Measurements from ENCODE around the gene GALNT13.
"Not testable (repeated sequence)": the region's sequence is repeated elsewhere in the genome, so short reads cannot be mapped to it uniquely, and the experiment has no call there.

The GALNT13 gene

DNA sequence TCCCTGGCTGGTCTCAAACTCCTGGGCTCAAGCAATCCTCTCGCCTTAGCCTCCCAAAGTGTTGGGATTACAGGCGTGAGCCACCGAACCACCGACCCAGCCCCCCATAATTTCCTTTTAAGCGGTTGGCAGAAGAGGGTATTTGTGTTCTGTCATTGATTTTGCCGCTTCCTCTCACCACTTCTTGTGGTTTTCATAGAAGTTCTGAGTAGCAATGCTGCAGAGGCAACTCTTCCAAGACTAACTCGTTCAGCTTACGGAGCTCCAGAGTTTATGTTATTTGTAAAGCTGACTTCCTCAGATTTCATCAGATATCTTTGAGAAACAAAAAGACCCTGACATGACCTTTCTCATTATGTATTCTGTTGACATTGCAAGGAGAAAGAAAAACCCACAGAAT, 565.4 kb downstream of the GALNT13 start:
- DNase-seq = no peak

DNA sequence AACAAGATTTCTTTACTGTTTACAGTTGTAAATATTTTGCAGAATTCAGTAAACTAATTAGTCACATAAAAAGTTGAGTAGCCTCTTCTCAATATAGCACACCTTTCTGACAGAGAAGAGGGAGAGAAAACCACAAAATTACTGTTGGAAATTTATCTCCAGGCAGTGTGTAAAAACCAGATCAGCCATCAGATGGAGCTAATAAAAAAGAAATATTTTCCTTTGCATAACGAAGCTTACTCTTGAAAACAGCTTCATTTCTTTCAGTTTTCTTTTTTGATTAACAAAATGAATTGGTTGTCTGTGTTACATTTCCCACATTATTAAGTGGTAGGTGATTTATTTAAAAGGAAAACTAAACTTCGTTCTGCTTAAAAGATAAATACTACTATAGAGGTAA, 567.4 kb downstream of the GALNT13 start:
- peak; percentile 12 for DNase-seq

DNA sequence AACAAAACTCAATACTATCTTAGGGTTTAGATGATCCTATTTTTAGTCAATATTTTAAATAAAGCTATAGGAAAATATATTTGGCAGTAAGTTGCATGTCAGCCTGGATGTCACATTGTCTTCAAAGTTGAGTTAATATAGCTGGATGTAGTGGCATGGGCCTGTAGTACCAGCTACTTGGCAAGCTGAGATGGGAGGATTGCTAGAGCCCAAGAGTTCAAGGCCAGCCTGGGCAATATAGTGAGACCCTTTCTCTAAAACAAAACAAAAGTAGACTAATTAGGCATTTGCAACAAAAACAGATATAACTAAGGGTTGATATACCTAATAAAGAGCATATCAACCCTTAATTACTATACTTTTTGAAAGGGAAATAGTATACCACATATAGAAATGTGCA, 572.2 kb downstream of the GALNT13 start:
- DNase-seq = no peak

DNA sequence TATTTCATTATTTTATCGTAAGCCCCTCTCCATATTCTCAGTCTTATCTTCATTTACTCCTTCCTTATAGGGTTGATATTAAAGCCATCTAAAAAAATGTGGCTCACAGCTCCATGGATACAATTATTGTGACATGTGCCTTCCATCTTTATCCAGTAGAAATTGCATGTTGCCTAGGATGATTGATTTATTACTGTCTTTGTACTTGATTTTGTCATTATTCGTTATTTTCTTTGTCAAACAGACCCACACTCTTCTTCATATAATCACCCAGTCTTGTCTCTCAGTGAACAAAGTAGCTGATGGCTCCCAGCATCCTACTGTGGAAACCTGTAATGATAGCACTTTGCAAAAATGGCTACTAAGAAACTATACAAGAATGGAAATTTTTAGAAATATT, 574.6 kb downstream of the GALNT13 start:
- DNase-seq = no peak

DNA sequence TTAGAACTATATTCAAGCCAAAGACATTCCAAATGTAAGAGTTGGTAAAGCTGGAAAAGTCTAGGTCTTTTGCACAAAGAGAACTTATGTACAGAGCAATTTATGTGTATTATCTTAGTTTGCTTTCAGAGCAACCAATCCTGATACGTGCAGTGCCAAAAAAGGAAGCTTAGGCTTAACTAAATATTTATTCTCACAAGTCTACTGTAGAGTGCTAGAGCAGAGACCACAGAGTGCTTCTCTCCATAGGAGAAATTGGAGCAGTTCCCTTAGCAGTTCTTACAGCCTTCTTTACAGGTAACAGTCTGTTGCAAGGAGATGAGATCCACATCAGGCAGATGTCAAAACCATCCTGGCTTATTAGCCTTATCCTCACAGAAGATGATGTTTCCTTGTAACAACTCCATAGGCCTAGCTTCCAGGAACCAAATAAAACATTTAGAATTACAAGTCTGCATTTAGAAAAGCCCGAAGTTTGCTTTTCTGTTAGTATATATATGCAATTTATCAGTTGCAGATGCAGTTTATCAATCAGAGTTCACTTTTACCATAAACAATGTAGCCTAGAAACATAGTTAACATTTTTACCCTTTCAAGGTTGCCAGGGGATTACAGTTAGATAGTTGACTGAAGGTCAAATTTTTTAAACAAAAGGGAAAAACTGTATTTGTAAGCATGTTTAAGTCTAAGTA, 576.2 kb downstream of the GALNT13 start:
- no peak for DNase-seq

DNA sequence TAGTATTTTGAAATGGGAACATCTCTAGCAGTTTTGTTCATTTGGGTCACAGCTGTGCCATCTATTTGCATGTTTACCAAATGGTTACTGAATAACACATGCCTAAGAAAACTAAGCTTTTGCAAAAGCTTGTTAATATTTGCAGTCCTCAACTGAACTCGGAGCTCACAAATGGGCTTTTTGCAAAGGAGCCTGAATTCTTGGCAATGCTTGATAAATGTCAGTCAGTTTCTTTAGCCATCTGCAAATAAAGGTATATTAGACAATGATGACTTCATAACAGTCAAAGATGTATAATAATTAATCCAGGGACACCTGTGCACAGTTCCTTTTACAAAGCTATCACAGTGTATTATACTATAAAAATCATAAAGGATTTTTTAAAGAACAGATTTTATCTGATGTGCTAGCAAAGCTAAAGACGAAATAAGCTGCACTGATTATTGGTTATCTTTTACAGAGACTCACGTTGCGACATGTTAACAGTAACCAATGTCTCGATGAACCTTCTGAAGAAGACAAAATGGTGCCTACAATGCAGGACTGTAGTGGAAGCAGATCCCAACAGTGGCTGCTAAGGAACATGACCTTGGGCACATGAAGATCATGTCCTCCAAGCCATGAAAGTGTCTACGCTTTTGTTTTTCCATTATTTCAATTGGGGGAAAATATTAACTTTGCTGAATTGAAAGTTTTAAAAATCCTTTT, 578.4 kb downstream of the GALNT13 start:
- no peak for DNase-seq

DNA sequence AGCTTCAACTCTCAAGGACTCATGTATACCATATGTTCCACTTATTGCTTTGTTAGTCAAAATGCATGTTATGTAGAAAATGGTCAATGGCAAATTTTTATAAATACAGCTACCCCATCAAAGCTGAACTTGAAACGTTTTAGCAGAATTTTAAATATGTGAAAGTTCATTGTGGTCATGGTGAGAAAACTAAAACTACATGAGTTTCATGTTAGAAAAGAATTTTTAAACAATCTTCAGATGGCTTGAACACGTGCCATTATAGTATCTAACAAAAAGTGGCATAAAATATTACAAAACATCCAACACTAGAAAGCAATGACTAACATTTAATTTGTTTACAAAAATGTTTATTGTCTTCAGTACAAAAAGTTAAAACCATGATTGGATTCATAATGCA, 580.7 kb downstream of the GALNT13 start:
- no peak for DNase-seq

DNA sequence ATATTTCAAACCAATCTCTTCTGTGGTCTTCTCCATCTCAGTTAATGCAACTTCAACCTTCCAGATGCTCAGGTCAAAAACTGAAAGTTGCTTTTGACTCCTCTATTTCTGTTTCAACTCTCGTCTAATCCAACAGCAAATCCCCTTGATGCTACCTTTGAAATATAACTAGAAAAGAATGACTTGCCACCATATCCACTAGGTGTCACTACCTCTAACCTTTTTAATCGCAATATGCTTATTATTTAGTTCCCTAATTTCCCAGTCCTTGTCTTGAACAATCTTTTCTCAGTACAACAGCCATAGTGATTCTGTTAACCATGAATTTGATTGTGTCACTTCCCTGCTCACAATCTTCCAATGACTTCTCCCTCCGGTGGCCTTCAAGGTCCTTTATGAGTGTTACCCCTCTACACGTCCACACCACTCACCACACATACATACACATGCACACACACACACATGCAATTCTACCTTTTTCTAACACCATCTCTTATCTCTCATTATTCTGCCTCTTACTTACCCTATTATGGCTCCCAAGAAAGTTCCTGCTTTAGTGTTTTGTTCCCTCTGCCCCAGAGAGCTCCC, 581.3 kb downstream of the GALNT13 start:
- peak; percentile 41 for DNase-seq

DNA sequence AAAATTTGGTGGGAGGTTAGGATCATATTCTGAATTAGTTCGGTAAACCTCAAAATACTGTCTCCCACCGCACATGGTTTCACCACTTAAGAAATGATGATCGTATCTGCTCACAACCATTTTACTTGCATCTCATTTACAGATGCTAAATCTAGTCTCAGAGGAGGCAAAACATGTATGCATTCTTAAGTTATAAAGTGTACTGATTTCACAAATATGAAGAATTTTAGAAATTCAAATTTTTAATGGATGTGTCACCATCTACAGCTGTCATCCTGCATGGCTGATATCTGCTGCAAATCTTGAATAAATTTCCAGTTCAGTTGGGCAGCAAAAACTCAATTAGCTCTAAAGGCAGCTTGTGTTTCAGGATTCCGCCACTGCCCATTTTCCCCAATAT, 583.4 kb downstream of the GALNT13 start:
- no peak for DNase-seq

DNA sequence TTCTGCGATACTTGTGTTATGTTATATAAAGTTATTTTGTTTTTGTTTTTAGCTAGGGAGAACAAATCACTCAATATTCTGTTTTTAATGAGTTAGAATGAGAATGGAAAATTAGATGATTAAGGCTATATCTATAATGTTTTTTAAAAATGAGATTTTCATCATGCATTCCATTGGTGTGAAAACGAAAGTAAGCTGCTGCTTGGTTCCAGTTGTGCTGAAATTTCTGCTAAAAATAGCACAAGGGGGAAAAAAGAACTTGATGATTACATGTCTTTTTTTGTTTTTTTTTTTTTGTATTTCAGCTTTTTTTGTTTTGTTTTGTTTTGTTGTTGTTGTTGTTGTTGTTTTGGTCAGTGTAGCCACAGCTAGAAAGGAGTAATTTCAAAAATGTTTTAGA, 584.1 kb downstream of the GALNT13 start:
- DNase-seq = no peak

DNA sequence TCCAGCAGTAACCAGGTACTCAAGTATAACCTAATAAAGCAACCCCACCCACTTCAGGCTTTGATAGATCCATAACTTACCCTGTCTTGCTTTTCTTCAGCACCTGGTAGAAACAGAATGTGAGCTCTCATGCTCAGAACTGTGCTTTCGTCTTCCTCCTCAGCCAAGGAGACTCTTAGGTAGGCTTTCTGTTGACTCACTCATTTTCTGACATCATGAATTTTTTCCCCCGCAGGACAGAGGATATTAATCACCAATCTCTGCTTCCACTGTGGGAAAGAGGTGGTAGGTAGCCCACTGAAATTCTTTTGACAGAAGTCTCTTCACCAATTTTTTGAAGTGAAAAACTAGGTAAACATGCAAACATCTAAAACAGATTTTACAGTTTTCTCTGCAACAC, 585.6 kb downstream of the GALNT13 start:
- no peak for DNase-seq

DNA sequence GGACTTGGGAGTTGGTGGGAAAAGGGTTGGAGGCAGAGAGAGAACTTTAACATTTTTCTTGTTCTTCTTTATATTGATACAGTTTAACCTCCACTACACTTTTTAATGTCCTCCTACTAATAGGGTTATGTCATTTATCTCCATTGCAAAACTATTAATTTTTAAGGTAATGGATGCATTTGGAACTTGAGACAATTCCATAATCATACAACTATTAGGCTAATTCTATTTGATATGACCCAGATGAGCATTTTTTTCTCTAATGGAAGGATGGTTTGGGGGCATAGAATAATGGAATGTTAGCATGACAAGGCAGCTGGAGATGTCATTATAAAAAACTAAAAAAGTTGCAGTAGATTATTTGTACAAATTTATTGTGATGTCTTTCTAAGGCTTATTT, 587.6 kb downstream of the GALNT13 start:
- DNase-seq = no peak

DNA sequence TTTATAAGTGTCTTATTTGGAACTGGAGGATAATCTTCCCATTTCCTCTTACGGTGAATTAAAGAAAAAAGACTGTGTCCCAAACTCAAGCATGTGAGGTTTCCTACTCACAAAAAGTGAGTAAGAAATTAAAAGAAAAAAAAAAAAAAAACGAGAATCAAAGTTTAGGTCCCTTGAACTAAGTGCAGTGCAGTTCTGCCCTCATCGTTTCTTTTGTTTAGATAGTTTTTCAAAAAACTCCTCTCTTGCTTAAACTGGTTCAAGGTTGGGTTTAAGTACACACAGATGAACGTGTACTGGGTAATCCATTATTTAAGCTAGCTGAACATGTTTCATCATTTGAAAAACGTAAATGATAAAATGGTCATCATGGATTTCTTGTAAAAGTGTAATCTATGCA, 590.9 kb downstream of the GALNT13 start:
- no peak for DNase-seq

DNA sequence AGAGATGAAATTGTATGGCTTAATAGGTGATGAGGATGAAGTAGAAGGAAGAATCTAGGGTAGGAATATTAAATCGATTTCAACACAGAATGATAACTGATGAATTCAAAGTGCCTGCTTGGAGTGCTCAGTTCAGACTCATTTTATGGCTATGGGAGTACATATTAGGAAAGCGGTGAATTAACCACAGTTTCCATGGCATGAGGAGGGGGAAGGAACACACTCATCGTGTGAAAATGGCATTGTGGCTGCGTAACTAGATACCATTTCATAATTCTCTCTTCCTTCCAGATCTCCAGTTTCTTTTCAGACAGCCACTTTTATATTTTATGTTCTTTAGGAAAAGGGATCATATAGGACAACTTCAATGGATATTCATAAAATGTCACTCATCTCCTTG, 594.5 kb downstream of the GALNT13 start:
- DNase-seq = no peak

DNA sequence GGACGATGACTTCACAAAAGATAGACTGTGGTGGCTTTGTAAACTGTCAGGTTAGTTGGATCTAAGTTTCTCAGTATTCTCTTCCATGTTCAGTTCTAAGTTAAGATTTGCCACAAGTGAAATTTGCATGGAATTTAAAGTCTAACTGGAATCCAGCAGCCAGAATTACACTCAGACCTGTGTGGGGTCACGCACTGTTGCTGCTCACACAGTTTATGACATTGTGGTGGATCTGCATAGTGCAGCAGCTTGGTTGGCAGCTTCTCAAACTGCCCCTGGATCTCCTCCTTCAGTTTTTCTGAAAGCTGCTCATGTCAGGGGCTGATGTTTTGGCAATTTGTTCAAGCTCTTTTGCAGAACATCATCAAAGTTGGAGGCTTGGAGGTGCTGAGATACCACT, 598.7 kb downstream of the GALNT13 start:
- no peak for DNase-seq

DNA sequence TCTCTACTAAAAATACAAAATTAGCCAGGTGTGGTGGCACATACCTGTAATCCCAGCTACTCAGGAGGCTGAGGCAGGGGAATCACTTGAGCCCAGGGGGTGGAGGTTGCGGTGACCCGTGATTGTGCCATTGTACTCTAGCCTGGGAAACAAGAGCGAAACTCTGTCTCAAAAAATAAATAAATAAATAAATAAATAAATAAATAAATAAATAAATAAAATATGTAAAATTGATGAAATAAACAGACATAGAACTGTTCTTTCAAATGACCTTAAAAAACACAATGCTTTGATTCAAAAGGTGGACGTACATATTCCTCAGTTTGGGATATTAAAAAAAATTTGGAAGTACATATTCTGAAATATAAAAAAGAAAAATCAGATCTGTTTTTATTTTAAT, 599.8 kb downstream of the GALNT13 start:
- DNase-seq = not testable (repeated sequence)

DNA sequence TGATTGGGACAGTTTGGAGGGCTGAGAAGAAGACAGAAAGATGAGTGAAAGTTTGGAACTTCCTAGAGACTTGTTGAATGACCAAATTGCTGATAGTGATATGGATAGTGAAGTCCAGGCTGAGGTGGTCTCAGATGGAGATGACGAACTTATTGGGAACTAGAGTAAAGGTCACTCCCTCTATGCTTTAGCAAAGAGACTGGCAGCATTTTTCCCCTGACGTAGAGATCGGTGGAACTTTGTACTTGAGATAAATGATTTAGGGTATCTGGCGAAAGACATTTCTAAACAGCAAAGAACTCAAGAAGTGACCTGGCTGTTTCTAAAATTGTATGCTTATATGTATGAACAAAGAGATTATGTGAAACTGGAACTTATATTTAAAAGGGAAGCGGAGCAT, 605.6 kb downstream of the GALNT13 start:
- no peak for DNase-seq

DNA sequence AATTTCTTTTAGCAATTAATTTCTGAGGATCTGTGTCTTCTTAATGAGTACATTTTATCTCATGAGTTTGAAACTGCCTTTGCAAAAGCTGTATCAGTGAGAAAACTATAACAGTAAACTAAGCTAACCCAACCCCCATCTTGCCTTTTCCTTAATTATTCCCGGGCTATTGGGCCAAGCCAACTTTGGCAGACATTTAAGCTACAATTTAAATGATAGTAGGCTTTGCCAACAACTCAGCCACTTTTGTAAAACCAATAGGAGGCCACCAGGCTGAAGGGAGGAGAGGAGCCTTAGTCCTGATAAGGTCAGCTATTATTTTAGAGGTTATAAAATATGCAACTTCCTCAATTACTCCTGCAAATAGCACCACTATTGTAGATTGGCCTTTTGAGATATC, 608.8 kb downstream of the GALNT13 start:
- no peak for DNase-seq

DNA sequence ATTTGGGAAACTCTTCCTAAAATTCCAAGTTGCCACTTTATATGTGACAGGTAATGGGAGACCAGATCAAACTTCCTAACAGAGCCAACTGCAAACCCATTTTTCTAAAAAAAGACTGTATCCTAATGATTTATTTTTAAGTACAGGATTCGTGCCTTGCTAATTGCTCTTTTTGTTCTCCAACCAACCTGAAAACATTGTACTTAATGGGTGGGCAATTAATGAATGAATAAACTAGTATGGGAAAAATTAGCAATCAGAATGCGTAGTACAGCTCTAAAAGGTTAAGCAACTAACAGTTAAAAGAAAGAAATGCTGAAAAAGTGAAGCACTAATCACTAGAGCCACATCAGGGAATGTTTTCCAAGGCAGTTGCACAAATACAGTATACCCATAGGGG, 609.6 kb downstream of the GALNT13 start:
- no peak for DNase-seq

DNA sequence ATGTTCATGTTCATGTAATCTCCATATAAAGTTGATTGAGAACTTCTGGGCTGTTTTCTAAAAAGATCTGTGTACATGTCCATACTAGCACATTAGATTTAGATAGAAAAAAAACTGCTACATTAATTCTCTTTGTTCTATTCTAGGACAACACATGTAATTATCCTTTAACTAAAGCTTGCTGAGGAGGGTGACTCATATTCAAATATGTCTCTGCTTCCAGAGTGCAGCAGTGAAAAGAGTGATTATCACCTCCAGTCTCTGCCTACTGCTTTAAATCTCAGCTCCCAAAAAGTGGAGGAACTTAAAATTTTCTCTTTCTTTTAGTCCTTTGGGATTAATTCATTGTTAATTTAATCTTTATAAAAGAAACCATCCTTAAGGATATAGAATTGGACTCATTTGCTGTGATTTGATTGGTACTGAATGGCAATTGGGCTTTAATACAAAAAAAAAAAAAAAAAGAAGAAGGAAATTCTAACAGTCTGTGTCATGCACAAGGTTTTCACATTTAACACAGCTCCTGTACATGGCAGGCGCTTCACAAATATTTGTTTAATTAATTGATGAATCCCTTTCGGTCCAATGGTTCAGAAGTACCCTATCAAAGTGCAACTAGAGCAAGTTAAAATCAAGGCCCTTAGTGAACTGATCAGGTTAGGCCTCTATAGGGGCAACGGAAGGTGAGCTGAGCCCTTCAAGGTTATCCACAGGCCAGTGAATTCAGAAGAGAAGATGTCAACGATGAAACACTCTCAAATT, 612.8 kb downstream of the GALNT13 start:
- no peak for DNase-seq

DNA sequence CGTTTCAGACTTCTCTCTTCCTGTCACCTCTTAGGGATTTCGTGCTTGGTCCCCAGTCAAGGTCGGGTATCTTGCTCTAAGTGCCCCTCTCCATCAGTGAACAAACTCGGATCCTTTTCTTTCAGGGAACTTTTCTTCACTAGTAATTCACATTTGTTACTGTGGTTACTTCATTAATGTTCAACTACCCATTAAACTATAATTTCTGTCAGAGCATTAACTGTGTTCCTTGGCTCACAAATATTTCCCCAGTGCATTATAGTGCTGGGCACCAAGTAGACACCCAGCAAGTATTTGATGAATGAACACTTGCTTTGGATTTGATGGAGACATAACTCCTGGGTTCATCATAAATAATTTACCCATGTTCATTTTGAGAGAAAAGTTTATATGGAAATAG, 617.1 kb downstream of the GALNT13 start:
- no peak for DNase-seq

DNA sequence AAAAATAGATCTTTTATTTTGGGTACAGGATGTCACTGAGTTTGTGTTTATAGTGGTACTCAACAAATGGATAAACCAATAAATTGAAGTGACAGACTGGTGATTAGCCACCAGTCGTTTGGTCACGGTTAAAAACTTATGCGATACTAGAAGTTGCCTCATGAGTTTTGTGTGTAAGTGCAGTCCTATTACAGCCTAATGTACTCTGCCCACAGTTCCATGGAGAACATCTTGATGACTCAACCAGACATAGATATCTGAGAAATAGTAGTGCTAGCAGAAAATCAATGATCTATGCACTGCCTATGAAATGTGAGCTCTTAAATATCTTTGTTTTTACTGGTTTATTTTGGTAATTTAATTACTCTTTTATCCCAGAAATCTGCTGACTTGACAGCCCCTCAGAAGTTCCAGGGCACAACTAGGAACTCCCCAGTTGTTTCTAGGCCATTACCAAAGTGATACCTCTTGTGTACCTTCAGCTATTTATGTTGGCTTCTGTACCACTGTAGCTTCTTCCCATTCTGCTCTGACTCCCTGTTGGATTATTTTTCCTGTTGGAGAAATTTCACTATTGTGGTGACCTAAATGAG, 617.6 kb downstream of the GALNT13 start:
- DNase-seq = no peak

DNA sequence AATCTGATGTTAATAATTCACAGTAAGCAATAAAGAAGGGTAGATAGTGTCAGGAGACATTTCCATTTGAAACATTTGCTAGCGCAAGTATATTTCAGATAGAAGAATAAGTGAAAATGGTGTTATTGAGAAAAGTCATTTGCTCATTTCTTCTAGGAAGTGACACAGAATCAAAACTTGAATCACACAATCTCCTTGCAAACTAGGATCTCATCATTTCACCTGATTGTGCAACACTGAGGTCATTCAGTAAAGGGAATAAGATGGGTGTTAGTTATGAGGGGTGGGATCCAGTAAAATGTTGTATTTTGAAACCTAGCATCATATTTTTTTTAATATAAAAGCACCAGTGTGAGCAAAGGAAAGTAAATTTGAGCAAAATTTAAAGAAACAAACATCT, 618.8 kb downstream of the GALNT13 start:
- DNase-seq = no peak
